ENCODE data around the gene SQSTM1. TPM values are rescaled to one million over a fixed set of nuclear protein-coding genes. Genes with fewer than 3 reads are reported as not detected.

SQSTM1 gene
- total and polyA plus RNA-seq, 4 donors = 127 to 330 (median 256) TPM

DNA sequence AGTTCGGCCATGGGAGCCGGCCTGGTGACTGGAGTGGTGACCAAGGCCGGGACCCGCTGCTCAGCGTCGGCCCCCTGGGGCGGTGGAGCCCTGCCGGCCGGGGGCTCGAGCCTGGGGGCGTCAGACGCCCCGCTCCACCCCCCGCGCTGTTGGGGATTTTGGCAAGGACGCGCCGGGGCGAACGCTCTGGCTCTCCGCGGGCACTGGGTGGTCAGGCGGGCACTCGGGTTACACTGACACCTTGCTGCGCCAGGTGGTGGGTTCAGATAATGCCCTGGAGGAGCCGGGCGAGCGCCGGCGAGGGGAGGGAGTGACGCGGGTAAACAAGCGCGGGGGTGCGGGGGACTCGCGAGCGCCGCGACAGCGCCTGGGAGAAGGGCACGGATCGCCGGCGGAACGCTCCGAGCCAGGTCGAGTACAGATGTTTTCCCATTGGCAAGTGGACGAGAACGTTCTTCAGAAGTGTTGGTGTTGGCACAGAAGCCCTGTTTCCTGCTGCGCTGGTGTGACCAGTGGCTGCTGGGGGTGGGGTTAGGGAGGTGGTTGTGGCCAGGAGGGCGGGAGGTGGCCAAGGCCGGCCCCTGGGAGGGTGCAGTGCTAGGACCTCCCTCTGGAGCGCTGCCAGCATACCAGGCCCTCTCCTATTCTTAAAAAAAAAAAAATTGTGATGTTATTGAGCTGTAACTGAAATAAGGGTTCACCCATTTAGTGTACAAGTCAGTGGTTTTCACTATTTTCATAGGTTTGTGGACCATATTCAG, 773 bp downstream of the SQSTM1 start:
- peak; percentile 96 for DNase-seq (ENCODE audit: low spot score)
- Histone ChIP-seq H3K36me3 (ENCODE audit: control insufficient read depth in 4 of 4, insufficient read depth in 3 of 4, low read depth in 1 of 4, low read length in 3 of 4) (peaks cover 12 to 26% (median 25%) of the 10 kb centered on the region in 4 donors), H3K27me3 (ENCODE audit: control insufficient read depth in 4 of 4, insufficient read depth in 4 of 4, low read length in 3 of 4) (no peaks in the 10 kb centered on the region), H3K9me3 (ENCODE audit: control insufficient read depth in 4 of 4, low read length in 3 of 4) (no peaks in the 10 kb centered on the region), H3K27ac (ENCODE audit: low read depth in 1 of 2, low read length in 2 of 2) (peak overlapping the region; percentile 94 to 99), H3K4me3 (ENCODE audit: low read depth in 1 of 3, low read length in 3 of 3) (peak overlapping the region; percentile 64 to 92 (median 80)), H3K9ac (ENCODE audit: low read depth in 1 of 2, low read length in 2 of 2) (peak overlapping the region; percentile 68 to 98), H3K4me1 (ENCODE audit: control insufficient read depth in 4 of 4, insufficient read depth in 4 of 4, low read length in 3 of 4) (peaks cover 30 to 78% (median 54%) of the 10 kb centered on the region in 4 donors)
- TF ChIP-seq HNF4A (conservative IDR thresholded peaks at IDR 0.05) = peak; percentile 29 to 41
- peak in 1 of 2 donors; percentile 25 for TF ChIP-seq JUND (IDR thresholded peaks at IDR 0.05)
- TF ChIP-seq YY1 (IDR thresholded peaks at IDR 0.05) = peak; percentile 93
- TF ChIP-seq SP1 (IDR thresholded peaks at IDR 0.05) = peak; percentile 79
- TF ChIP-seq, protein P1, sequence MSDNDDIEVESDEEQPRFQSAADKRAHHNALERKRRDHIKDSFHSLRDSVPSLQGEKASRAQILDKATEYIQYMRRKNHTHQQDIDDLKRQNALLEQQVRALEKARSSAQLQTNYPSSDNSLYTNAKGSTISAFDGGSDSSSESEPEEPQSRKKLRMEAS (IDR thresholded peaks at IDR 0.05) = no peak
- TF ChIP-seq TAF1 (conservative IDR thresholded peaks at IDR 0.05) = peak; percentile 85
- TF ChIP-seq HNF4G (IDR thresholded peaks at IDR 0.05) = no peak
- TF ChIP-seq, protein P2, sequence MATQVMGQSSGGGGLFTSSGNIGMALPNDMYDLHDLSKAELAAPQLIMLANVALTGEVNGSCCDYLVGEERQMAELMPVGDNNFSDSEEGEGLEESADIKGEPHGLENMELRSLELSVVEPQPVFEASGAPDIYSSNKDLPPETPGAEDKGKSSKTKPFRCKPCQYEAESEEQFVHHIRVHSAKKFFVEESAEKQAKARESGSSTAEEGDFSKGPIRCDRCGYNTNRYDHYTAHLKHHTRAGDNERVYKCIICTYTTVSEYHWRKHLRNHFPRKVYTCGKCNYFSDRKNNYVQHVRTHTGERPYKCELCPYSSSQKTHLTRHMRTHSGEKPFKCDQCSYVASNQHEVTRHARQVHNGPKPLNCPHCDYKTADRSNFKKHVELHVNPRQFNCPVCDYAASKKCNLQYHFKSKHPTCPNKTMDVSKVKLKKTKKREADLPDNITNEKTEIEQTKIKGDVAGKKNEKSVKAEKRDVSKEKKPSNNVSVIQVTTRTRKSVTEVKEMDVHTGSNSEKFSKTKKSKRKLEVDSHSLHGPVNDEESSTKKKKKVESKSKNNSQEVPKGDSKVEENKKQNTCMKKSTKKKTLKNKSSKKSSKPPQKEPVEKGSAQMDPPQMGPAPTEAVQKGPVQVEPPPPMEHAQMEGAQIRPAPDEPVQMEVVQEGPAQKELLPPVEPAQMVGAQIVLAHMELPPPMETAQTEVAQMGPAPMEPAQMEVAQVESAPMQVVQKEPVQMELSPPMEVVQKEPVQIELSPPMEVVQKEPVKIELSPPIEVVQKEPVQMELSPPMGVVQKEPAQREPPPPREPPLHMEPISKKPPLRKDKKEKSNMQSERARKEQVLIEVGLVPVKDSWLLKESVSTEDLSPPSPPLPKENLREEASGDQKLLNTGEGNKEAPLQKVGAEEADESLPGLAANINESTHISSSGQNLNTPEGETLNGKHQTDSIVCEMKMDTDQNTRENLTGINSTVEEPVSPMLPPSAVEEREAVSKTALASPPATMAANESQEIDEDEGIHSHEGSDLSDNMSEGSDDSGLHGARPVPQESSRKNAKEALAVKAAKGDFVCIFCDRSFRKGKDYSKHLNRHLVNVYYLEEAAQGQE (IDR thresholded peaks at IDR 0.05) = peak; percentile 84
- TF ChIP-seq, protein P3, sequence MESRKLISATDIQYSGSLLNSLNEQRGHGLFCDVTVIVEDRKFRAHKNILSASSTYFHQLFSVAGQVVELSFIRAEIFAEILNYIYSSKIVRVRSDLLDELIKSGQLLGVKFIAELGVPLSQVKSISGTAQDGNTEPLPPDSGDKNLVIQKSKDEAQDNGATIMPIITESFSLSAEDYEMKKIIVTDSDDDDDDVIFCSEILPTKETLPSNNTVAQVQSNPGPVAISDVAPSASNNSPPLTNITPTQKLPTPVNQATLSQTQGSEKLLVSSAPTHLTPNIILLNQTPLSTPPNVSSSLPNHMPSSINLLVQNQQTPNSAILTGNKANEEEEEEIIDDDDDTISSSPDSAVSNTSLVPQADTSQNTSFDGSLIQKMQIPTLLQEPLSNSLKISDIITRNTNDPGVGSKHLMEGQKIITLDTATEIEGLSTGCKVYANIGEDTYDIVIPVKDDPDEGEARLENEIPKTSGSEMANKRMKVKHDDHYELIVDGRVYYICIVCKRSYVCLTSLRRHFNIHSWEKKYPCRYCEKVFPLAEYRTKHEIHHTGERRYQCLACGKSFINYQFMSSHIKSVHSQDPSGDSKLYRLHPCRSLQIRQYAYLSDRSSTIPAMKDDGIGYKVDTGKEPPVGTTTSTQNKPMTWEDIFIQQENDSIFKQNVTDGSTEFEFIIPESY (IDR thresholded peaks at IDR 0.05) = no peak
- TF ChIP-seq NR2F2 (IDR thresholded peaks at IDR 0.05) = peak; percentile 63
- TF ChIP-seq EGR1 (IDR thresholded peaks at IDR 0.05; ENCODE audit: low read depth in 2 of 2) = peak in 1 of 2 donors; percentile 41
- TF ChIP-seq FOXA2 (IDR thresholded peaks at IDR 0.05) = no peak
- TF ChIP-seq FOXA1 (IDR thresholded peaks at IDR 0.05) = no peak
- TF ChIP-seq GABPA (IDR thresholded peaks at IDR 0.05 in 1 of 2, conservative IDR thresholded peaks at IDR 0.05 in 1 of 2) = peak in 1 of 2 donors; percentile 18
- peak; percentile 27 to 44 for TF ChIP-seq RAD21 (IDR thresholded peaks at IDR 0.05)
- TF ChIP-seq, protein P4, sequence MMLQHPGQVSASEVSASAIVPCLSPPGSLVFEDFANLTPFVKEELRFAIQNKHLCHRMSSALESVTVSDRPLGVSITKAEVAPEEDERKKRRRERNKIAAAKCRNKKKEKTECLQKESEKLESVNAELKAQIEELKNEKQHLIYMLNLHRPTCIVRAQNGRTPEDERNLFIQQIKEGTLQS (IDR thresholded peaks at IDR 0.05) = no peak
- peak; percentile 66 to 74 for TF ChIP-seq RXRA (IDR thresholded peaks at IDR 0.05)
- TF ChIP-seq, protein P5, sequence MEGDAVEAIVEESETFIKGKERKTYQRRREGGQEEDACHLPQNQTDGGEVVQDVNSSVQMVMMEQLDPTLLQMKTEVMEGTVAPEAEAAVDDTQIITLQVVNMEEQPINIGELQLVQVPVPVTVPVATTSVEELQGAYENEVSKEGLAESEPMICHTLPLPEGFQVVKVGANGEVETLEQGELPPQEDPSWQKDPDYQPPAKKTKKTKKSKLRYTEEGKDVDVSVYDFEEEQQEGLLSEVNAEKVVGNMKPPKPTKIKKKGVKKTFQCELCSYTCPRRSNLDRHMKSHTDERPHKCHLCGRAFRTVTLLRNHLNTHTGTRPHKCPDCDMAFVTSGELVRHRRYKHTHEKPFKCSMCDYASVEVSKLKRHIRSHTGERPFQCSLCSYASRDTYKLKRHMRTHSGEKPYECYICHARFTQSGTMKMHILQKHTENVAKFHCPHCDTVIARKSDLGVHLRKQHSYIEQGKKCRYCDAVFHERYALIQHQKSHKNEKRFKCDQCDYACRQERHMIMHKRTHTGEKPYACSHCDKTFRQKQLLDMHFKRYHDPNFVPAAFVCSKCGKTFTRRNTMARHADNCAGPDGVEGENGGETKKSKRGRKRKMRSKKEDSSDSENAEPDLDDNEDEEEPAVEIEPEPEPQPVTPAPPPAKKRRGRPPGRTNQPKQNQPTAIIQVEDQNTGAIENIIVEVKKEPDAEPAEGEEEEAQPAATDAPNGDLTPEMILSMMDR (IDR thresholded peaks at IDR 0.05; ENCODE audit: low read depth, low read length, missing input control) = peak; percentile 16
- under 1% methylated on average over 54 of the region's 54 CpGs for WGBS

All from liver (tissue), 9 donors.